K562 (cell line): ENCODE data around the gene AFG1L. TPM values are rescaled to one million over a fixed set of nuclear protein-coding genes. Genes with fewer than 3 reads are reported as not detected.

ENCODE experiments used
- ATF3 ChIP-seq, 2 experiments: fragments of 450-650 bp in 1 of 2; sonication (generic) in 1 of 2; formaldehyde crosslinking in 1 of 2; IDR thresholded peaks in 1 of 2; conservative IDR thresholded peaks in 1 of 2; 2 replicates each; pipeline versions ENCODE4 v1.6.1 to v1.8.1; 2016 to 2023; ENCODE audit warnings: mild to moderate bottlenecking in 2 of 2, moderate library complexity in 2 of 2, inconsistent platforms in 1 of 2, missing genetic modification reagents in 1 of 2
- CREB1 ChIP-seq, 2 experiments: sonication (generic) in 1 of 2; formaldehyde crosslinking in 1 of 2; IDR thresholded peaks; 2 replicates each; pipeline versions ENCODE4 v1.6.1 to v1.8.0; 2012 to 2022; ENCODE audit warnings: inconsistent platforms in 1 of 2, mild to moderate bottlenecking in 1 of 2, missing genetic modification reagents in 1 of 2, moderate library complexity in 1 of 2
- CSDE1 ChIP-seq, 2 experiments: fragments of 450-650 bp; IDR thresholded peaks; 2 replicates each; pipeline ENCODE4 v1.6.1; 2016; ENCODE audit warnings: mild to moderate bottlenecking in 1 of 2
- FOSL1 ChIP-seq: fragments of 200-800 bp; sonication (Bioruptor generic); conservative IDR thresholded peaks from 2 replicates; pipeline ENCODE4 v1.6.1; 2016; ENCODE audit warnings: missing genetic modification characterization, missing compliant biosample characterization
- FOXJ2 ChIP-seq: fragments of 200-800 bp; sonication (Bioruptor generic); IDR thresholded peaks from 2 replicates; pipeline ENCODE4 v1.6.1; 2016; ENCODE audit warnings: missing genetic modification characterization, missing compliant biosample characterization
- FOXK1 ChIP-seq: sonication (generic); formaldehyde crosslinking; IDR thresholded peaks from 2 replicates; pipeline ENCODE4 v1.8.0; 2022; ENCODE audit warnings: missing genetic modification reagents, mild to moderate bottlenecking, borderline replicate concordance
- HDAC6 ChIP-seq: IDR thresholded peaks from 2 replicates; pipeline ENCODE4 v1.6.1; 2012; ENCODE audit warnings: low read depth, mild to moderate bottlenecking, control low read depth, inconsistent platforms, low read length, moderate library complexity
- HMG20A ChIP-seq: fragments of 450-650 bp; formaldehyde crosslinking; conservative IDR thresholded peaks from 2 replicates; pipeline ENCODE4 v1.4.0; 2020; ENCODE audit warnings: mild to moderate bottlenecking, mixed read lengths
- HMGN3 ChIP-seq: IDR thresholded peaks from 2 replicates; pipeline ENCODE4 v1.6.1; 2011; ENCODE audit warnings: borderline replicate concordance, low read depth, mild to moderate bottlenecking, mixed read lengths, low read length; ENCODE audit not compliant: insufficient read length; ENCODE audit errors: extremely low read depth
- KLF6 ChIP-seq: fragments of 250-450 bp; sonication (Bioruptor Pico); IDR thresholded peaks from 2 replicates; pipeline ENCODE4 v1.4.0; 2020; ENCODE audit warnings: mild to moderate bottlenecking, moderate library complexity, borderline replicate concordance
- MCM7 ChIP-seq, 2 experiments: fragments of 450-650 bp; IDR thresholded peaks; 2 replicates each; pipeline ENCODE4 v1.6.1; 2016 to 2018
- MNT ChIP-seq, 2 experiments: fragments of 450-650 bp; conservative IDR thresholded peaks; 2 replicates each; pipeline ENCODE4 v1.6.1; 2017; ENCODE audit warnings: mild to moderate bottlenecking in 2 of 2, moderate library complexity in 2 of 2
- POU5F1 ChIP-seq: fragments of 150-350 bp; IDR thresholded peaks from 2 replicates; pipeline ENCODE4 v1.6.1; 2014; ENCODE audit warnings: borderline replicate concordance, low read length, low read depth, mild to moderate bottlenecking; ENCODE audit not compliant: partially characterized antibody
- SMARCC2 ChIP-seq: fragments of 450-650 bp; IDR thresholded peaks from 2 replicates; pipeline ENCODE4 v1.6.1; 2017; ENCODE audit warnings: antibody characterized with exemption, moderate library complexity, mild to moderate bottlenecking, low read depth
- TAF9B ChIP-seq: fragments of 450-650 bp; IDR thresholded peaks from 2 replicates; pipeline ENCODE4 v1.6.1; 2018; ENCODE audit warnings: mild to moderate bottlenecking; ENCODE audit not compliant: partially characterized antibody
- TCFL5 ChIP-seq: fragments of 250-450 bp; sonication (Bioruptor Pico); conservative IDR thresholded peaks from 2 replicates; pipeline ENCODE4 v1.6.1; 2021; ENCODE audit warnings: mild to moderate bottlenecking, moderate library complexity, matching md5 sums
- ZBTB8A ChIP-seq: fragments of 450-650 bp; IDR thresholded peaks from 2 replicates; pipeline ENCODE4 v1.6.1; 2018; ENCODE audit warnings: mild to moderate bottlenecking, moderate library complexity; ENCODE audit not compliant: partially characterized antibody
- ZNF232 ChIP-seq: sonication (generic); formaldehyde crosslinking; IDR thresholded peaks from 2 replicates; pipeline ENCODE4 v1.8.0; 2022; ENCODE audit warnings: mild to moderate bottlenecking, missing genetic modification reagents
- ZNF511 ChIP-seq: sonication (generic); formaldehyde crosslinking; IDR thresholded peaks from 2 replicates; pipeline ENCODE4 v1.8.0; 2022; ENCODE audit warnings: mild to moderate bottlenecking, missing genetic modification reagents
- polyA plus RNA-seq, 8 experiments: library from polyadenylated mRNA; depleted of rRNA in 4 of 8; stranded (reverse) in 5 of 8; unstranded in 3 of 8; fragments of >200 nt; fragmentation: Nextera tagmentation in 2 of 8; fragmentation: Illumina TruSeq in 1 of 8; extraction: Ambion mirVana in 2 of 8; extraction: Trizol in 1 of 8; gene quantifications; 2 replicates each; pipeline versions ENCODE4 v1.2.1 to v1.2.3, GENCODE V29; 2011 to 2014; ENCODE audit warnings: inconsistent platforms in 1 of 8, missing spikeins in 1 of 8
- total RNA-seq, 7 experiments: library from RNA; depleted of rRNA in 6 of 7; stranded (reverse); fragments of >200 nt in 6 of 7; fragmentation: Illumina TruSeq in 2 of 7; extraction: Trizol in 2 of 7; gene quantifications; 2 replicates each; pipeline versions ENCODE4 v1.2.1 to v1.2.3, GENCODE V29; 2011 to 2021; ENCODE audit warnings: low replicate concordance in 1 of 7
- TF ChIP-seq, protein P1 (sequence below): sonication (generic); formaldehyde crosslinking; IDR thresholded peaks from 2 replicates; pipeline ENCODE4 v1.8.0; 2022; ENCODE audit warnings: mild to moderate bottlenecking, low read depth, missing genetic modification reagents
- TF ChIP-seq, protein P2 (sequence below): fragments of 450-650 bp; formaldehyde crosslinking; IDR thresholded peaks from 2 replicates; pipeline ENCODE4 v1.4.0; 2020; ENCODE audit warnings: mild to moderate bottlenecking, moderate library complexity

The AFG1L gene
- total and polyA plus RNA-seq, 9 of the 15 experiments (the other 6 are each of a cell fraction or from before 2014, with no cell fraction given) = 2.2 to 15.5 (median 5.8) TPM

DNA sequence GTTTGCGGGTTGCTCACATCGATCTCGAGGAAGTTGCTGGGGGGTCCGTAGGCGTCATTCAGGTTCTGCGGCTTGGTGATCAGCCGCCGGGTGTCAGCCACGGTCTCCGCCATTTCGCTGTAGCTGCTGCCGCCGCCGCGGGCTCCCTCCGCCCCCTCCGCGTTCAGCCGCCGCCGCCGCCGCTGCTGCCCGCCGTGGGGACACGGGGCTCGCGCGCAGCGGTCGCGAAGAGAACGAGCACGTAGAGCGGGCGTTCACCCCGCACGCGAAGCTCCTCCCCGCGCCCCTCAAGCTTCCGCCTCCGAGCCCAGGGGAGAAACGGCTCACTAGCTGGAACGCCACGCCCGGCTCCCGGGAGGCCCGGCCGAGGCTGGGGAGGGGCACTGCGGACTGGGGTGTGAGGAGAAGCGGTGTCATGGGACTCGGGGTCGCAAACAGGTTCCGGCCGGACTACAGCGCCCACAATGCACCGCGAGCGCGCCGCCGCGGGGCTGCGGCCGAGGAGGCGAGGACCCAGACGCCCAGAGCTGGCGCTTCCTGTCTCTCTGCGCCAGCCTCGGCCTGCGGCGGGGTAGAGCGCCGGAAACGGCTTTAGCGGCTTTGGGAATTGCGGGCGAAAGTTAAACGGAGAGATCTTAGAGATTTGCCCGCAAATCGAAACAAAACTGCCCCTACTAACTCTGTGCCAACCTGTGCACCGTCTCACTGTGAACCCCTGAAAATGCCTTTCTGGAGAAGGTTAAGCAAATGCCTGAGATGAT lies 33.9 kb upstream of the AFG1L start, which contains the start of gene SNX3 (continued):
- TF ChIP-seq, protein P1, sequence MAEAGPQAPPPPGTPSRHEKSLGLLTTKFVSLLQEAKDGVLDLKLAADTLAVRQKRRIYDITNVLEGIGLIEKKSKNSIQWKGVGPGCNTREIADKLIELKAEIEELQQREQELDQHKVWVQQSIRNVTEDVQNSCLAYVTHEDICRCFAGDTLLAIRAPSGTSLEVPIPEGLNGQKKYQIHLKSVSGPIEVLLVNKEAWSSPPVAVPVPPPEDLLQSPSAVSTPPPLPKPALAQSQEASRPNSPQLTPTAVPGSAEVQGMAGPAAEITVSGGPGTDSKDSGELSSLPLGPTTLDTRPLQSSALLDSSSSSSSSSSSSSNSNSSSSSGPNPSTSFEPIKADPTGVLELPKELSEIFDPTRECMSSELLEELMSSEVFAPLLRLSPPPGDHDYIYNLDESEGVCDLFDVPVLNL (CRISPR knock-in tag) = 0 out of 2 replicates have a peak, but pooled peaks have one; percentile 24
- TF ChIP-seq KLF6 (CRISPR knock-in tag) (no peak), FOXK1 (CRISPR knock-in tag) (no peak), HMG20A (CRISPR knock-in tag) (no peak), CREB1 (IDR thresholded peaks at IDR 0.05) (peak; percentile 53; the same call in 1 of the 2 replicates), CREB1 (CRISPR knock-in tag; IDR thresholded peaks at IDR 0.05) (peak; percentile 61; the same call in 1 of the 2 replicates), FOSL1 (tag) (no peak), HDAC6 (no peak), SMARCC2 (no peak), FOXJ2 (tag) (peak; percentile 82), ZNF232 (CRISPR knock-in tag) (no peak), ATF3 (IDR thresholded peaks at IDR 0.05) (no peak; the same call in 1 of the 2 replicates), ATF3 (CRISPR knock-in tag; conservative IDR thresholded peaks at IDR 0.05) (no peak), ZNF511 (no peak; the same call in 1 of the 2 replicates), ZBTB8A (no peak), HMGN3 (peak; percentile 96), TCFL5 (CRISPR knock-in tag) (no peak), TAF9B (peak; percentile 66), MNT (conservative IDR thresholded peaks at IDR 0.05) (peak in 1 of 2 experiments; percentile 77; a peak in 3 of 4 replicates), CSDE1 (IDR thresholded peaks at IDR 0.05) (no peak), MCM7 (IDR thresholded peaks at IDR 0.05) (no peak), POU5F1 (no peak)
- TF ChIP-seq, protein P2, sequence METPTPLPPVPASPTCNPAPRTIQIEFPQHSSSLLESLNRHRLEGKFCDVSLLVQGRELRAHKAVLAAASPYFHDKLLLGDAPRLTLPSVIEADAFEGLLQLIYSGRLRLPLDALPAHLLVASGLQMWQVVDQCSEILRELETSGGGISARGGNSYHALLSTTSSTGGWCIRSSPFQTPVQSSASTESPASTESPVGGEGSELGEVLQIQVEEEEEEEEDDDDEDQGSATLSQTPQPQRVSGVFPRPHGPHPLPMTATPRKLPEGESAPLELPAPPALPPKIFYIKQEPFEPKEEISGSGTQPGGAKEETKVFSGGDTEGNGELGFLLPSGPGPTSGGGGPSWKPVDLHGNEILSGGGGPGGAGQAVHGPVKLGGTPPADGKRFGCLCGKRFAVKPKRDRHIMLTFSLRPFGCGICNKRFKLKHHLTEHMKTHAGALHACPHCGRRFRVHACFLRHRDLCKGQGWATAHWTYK (CRISPR knock-in tag) = 0 out of 2 replicates have a peak, but pooled peaks have one; percentile 25
